Duodenal mucosa (tissue), 2 donors: ENCODE results near the gene MARK2.
A peak's percentile ranks its signal among the peaks of the same experiment; 100 is the strongest.

Experiments used
- H3K27ac ChIP-seq: one replicate; pipeline ENCODE4 v1.7.0; 2013; ENCODE audit warnings: low read depth, low read length
- H3K27me3 ChIP-seq, 2 donors: one replicate each; pipeline ENCODE4 v1.7.0; 2013; ENCODE audit warnings: low read length in 2 of 2, control low read depth in 1 of 2; ENCODE audit not compliant: insufficient read depth in 2 of 2, control insufficient read depth in 1 of 2
- H3K36me3 ChIP-seq, 2 donors: one replicate each; pipeline ENCODE4 v1.7.0; 2013; ENCODE audit warnings: low read length in 2 of 2, control low read depth in 1 of 2; ENCODE audit not compliant: insufficient read depth in 2 of 2, control insufficient read depth in 1 of 2
- H3K4me1 ChIP-seq, 2 donors: one replicate each; pipeline ENCODE4 v1.7.0; 2013; ENCODE audit warnings: low read length in 2 of 2, control low read depth in 1 of 2; ENCODE audit not compliant: insufficient read depth in 2 of 2, control insufficient read depth in 1 of 2
- H3K4me3 ChIP-seq, 2 donors: one replicate each; pipeline ENCODE4 v1.7.0; 2013; ENCODE audit warnings: low read length in 2 of 2, low read depth in 1 of 2
- H3K9ac ChIP-seq, 2 donors: one replicate each; pipeline ENCODE4 v1.7.0; 2013; ENCODE audit warnings: low read length in 2 of 2, low read depth in 1 of 2
- H3K9me3 ChIP-seq, 2 donors: one replicate each; pipeline ENCODE4 v1.7.0; 2013; ENCODE audit warnings: low read length in 2 of 2, control low read depth in 1 of 2; ENCODE audit not compliant: control insufficient read depth in 1 of 2

MARK2 gene

GRCh38 chr11:63839508-63840355, 822 bp downstream of the MARK2 start:
- Histone ChIP-seq H3K4me3 (peak overlapping the region; percentile 91 to 93), H3K36me3 (peaks cover 5 to 15% of the 10 kb centered on the region in 2 donors), H3K4me1 (peaks cover 49 to 63% of the 10 kb centered on the region in 2 donors), H3K27ac (peak overlapping the region; percentile 45), H3K27me3 (no peaks in the 10 kb centered on the region), H3K9me3 (no peaks in the 10 kb centered on the region), H3K9ac (peak overlapping the region; percentile 87 to 96)

- H3K9ac ChIP-seq, result peak overlapping the region; percentile 87 to 96
- peaks cover 7 to 15% of the 10 kb centered on the region in 2 donors for H3K36me3 ChIP-seq
- H3K27ac ChIP-seq, result no peak overlapping the region
- H3K27me3 ChIP-seq, result no peaks in the 10 kb centered on the region
- peaks cover 56 to 70% of the 10 kb centered on the region in 2 donors for H3K4me1 ChIP-seq
- H3K4me3 ChIP-seq, result peak overlapping the region; percentile 91 to 93
- no peaks in the 10 kb centered on the region for H3K9me3 ChIP-seq
Observed at GRCh38 chr11:63840356-63841060, 1.6 kb downstream of the MARK2 start.

- Histone ChIP-seq H3K9ac (peak overlapping the region; percentile 87 to 96), H3K36me3 (peaks cover 7 to 15% of the 10 kb centered on the region in 2 donors), H3K4me3 (peak overlapping the region; percentile 91 to 93), H3K4me1 (peaks cover 61 to 71% of the 10 kb centered on the region in 2 donors), H3K9me3 (no peaks in the 10 kb centered on the region), H3K27me3 (no peaks in the 10 kb centered on the region), H3K27ac (no peak overlapping the region)
Observed at GRCh38 chr11:63841554-63841953, 2.6 kb downstream of the MARK2 start.

GRCh38 chr11:63843041-63843440, 4.1 kb downstream of the MARK2 start:
- peaks cover 7 to 15% of the 10 kb centered on the region in 2 donors for H3K36me3 ChIP-seq
- peaks cover 61 to 70% of the 10 kb centered on the region in 2 donors for H3K4me1 ChIP-seq
- no peaks in the 10 kb centered on the region for H3K27me3 ChIP-seq
- peak overlapping the region; percentile 11 to 27 for H3K9ac ChIP-seq
- no peaks in the 10 kb centered on the region for H3K9me3 ChIP-seq
- H3K4me3 ChIP-seq, result no peak overlapping the region
- H3K27ac ChIP-seq, result no peak overlapping the region

GRCh38 chr11:63844836-63845235, 5.9 kb downstream of the MARK2 start:
- H3K4me1 ChIP-seq, result peaks cover 58 to 66% of the 10 kb centered on the region in 2 donors
- no peak overlapping the region for H3K27ac ChIP-seq
- no peaks in the 10 kb centered on the region for H3K9me3 ChIP-seq
- peaks cover 7 to 19% of the 10 kb centered on the region in 2 donors for H3K36me3 ChIP-seq
- no peaks in the 10 kb centered on the region for H3K27me3 ChIP-seq
- no peak overlapping the region for H3K4me3 ChIP-seq
- peak overlapping the region in 1 of 2 donors; percentile 29 for H3K9ac ChIP-seq

GRCh38 chr11:63845303-63845702, 6.4 kb downstream of the MARK2 start:
- Histone ChIP-seq H3K9ac (no peak overlapping the region), H3K36me3 (peaks cover 7 to 19% of the 10 kb centered on the region in 2 donors), H3K27me3 (no peaks in the 10 kb centered on the region), H3K4me1 (peaks cover 55 to 63% of the 10 kb centered on the region in 2 donors), H3K27ac (no peak overlapping the region), H3K9me3 (no peaks in the 10 kb centered on the region), H3K4me3 (no peak overlapping the region)

- Histone ChIP-seq H3K27me3 (no peaks in the 10 kb centered on the region), H3K4me1 (peaks cover 54 to 62% of the 10 kb centered on the region in 2 donors), H3K9ac (no peak overlapping the region), H3K4me3 (no peak overlapping the region), H3K9me3 (no peaks in the 10 kb centered on the region), H3K36me3 (peaks cover 7 to 19% of the 10 kb centered on the region in 2 donors), H3K27ac (no peak overlapping the region)
Observed at GRCh38 chr11:63845911-63846310, 7.0 kb downstream of the MARK2 start.

GRCh38 chr11:63846897-63847296, 8.0 kb downstream of the MARK2 start:
- H3K4me1 ChIP-seq, result peaks cover 54 to 62% of the 10 kb centered on the region in 2 donors
- no peaks in the 10 kb centered on the region for H3K9me3 ChIP-seq
- H3K36me3 ChIP-seq, result peaks cover 7 to 19% of the 10 kb centered on the region in 2 donors
- H3K9ac ChIP-seq, result no peak overlapping the region
- H3K27me3 ChIP-seq, result no peaks in the 10 kb centered on the region
- H3K27ac ChIP-seq, result no peak overlapping the region
- H3K4me3 ChIP-seq, result no peak overlapping the region

GRCh38 chr11:63847363-63847762, 8.5 kb downstream of the MARK2 start:
- Histone ChIP-seq H3K27ac (peak overlapping the region; percentile 1), H3K9me3 (no peaks in the 10 kb centered on the region), H3K27me3 (no peaks in the 10 kb centered on the region), H3K9ac (peak overlapping the region in 1 of 2 donors; percentile 20), H3K4me1 (peaks cover 54 to 61% of the 10 kb centered on the region in 2 donors), H3K36me3 (peaks cover 7 to 19% of the 10 kb centered on the region in 2 donors), H3K4me3 (peak overlapping the region in 1 of 2 donors; percentile 0)

- H3K27me3 ChIP-seq, result no peaks in the 10 kb centered on the region
- no peak overlapping the region for H3K9ac ChIP-seq
- no peak overlapping the region for H3K27ac ChIP-seq
- H3K4me1 ChIP-seq, result peaks cover 44% of the 10 kb centered on the region in 2 donors
- H3K4me3 ChIP-seq, result no peak overlapping the region
- peaks cover 2 to 6% of the 10 kb centered on the region in 2 donors for H3K36me3 ChIP-seq
- no peaks in the 10 kb centered on the region for H3K9me3 ChIP-seq
Observed at GRCh38 chr11:63849691-63850090, 10.8 kb downstream of the MARK2 start.
